ENCODE results near the gene HEMK1.

The HEMK1 gene

DNA sequence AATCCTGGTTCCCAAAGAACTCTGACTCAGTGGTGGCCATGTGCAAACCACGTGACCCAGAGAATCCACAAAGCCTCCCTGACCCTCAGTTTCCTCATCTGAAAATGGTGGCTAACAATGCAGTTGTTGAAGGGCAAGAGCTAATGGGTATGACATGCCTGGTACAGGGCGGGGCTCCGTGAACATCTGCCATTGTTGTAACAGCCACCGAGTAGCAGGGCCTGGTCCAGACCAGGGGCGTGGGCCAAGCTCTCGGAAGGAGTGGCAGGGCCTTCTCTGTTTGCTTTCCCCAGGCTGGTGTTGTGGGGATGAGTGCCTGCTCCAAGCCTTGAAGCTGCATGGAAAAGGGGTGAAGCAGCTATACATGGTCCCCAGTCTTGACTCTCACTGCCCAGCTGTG, 61.1 kb downstream of the HEMK1 start:
- WGBS = 94% methylated on average over 6 of the region's 6 CpGs
- H3K4me1 ChIP-seq (ENCODE audit: insufficient read depth, low read length) = peaks cover 12% of the 10 kb centered on the region
- H3K27ac ChIP-seq (ENCODE audit: low read depth, low read length) = no peak overlapping the region

DNA sequence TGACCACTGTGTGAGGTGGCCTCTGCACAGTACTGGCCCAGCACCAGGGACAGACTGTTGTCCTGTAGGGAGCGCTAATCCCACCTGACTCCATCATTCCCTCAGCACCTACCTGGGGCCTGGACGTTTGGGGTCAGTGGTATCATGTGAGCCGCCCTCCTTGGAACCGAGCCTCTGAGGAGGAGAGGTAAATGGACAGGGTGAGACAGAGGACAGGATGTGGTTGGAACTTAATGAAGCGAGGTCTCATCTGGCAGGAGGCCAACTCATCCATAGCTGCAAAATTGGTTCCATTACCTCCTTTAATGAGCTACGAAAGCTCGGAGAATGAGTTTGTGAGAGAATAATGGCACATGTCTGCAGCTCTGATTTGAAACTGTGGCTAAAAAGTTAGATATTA, 61.6 kb downstream of the HEMK1 start:
- peaks cover 7% of the 10 kb centered on the region for H3K4me1 ChIP-seq (ENCODE audit: insufficient read depth, low read length)
- 96% methylated on average over 7 of the region's 7 CpGs for WGBS

More for the DNA sequence above, 61.1 kb downstream of the HEMK1 start:
- H3K9me3 ChIP-seq (ENCODE audit: insufficient read depth, low read depth, low read length) = no peaks in the 10 kb centered on the region
- H3K36me3 ChIP-seq (ENCODE audit: insufficient read depth, low read length) = no peaks in the 10 kb centered on the region
- no peak overlapping the region for H3K9ac ChIP-seq (ENCODE audit: low read depth, low read length)
- no peak overlapping the region for H3K4me3 ChIP-seq (ENCODE audit: low read length)
- H3K27me3 ChIP-seq (ENCODE audit: insufficient read depth, low read length) = no peaks in the 10 kb centered on the region

DNA sequence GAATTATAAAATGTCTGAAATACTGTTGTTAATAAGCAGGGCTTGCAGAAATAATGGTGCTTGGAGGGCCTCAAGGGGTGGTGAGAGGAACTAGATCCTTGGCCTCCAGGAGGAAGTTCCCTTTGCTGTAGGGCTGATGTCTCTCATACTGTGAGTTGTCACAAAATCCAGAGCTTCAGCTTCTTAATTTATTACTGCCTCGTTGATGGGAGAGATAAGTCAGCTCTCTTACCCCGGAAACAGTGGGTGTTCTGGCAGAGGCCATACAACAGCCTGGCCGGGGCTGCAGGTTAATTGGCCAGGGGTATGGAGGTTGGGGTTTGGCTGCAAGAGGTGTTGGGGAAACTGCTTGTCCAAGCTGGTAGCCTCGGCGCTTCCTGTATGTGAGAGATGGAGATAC, 63.1 kb downstream of the HEMK1 start:
- WGBS = 94% methylated on average over 5 of the region's 5 CpGs
- Histone ChIP-seq H3K9ac (ENCODE audit: low read depth, low read length) (no peak overlapping the region), H3K9me3 (ENCODE audit: insufficient read depth, low read depth, low read length) (no peaks in the 10 kb centered on the region), H3K27ac (ENCODE audit: low read depth, low read length) (no peak overlapping the region), H3K4me1 (ENCODE audit: insufficient read depth, low read length) (peaks cover 4% of the 10 kb centered on the region; the same call in 1 of the 2 replicates), H3K4me3 (ENCODE audit: low read length) (no peak overlapping the region), H3K36me3 (ENCODE audit: insufficient read depth, low read length) (no peaks in the 10 kb centered on the region), H3K27me3 (ENCODE audit: insufficient read depth, low read length) (no peaks in the 10 kb centered on the region)

More for the DNA sequence above, 61.6 kb downstream of the HEMK1 start:
- Histone ChIP-seq H3K36me3 (ENCODE audit: insufficient read depth, low read length) (no peaks in the 10 kb centered on the region), H3K9me3 (ENCODE audit: insufficient read depth, low read depth, low read length) (no peaks in the 10 kb centered on the region), H3K27me3 (ENCODE audit: insufficient read depth, low read length) (no peaks in the 10 kb centered on the region), H3K9ac (ENCODE audit: low read depth, low read length) (no peak overlapping the region), H3K4me3 (ENCODE audit: low read length) (no peak overlapping the region), H3K27ac (ENCODE audit: low read depth, low read length) (no peak overlapping the region)

DNA sequence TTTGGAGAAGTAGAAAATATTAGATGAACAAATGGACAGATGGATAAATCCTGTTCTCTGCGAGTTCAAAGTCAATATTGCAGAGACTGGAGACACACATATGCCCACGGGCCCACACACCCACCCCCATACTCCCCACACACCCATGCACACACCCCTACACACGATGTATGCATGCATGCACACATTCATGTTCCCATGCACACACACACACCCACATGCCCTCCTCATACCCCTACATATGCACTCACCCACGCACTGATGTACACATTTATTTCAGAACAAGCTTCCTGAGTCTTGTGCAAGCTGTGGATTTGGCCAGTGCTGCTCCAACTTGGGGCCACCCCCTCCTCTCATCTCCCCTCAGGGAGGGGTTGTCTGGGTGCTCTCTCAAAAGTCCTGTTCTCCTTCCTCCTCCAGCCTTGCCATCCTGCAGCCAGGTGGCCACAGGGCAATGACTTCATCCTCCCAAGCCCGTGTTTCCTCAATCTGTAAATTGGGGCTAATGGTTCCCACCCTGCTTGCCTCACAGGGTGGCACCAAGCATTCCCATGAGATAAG, 64.0 kb downstream of the HEMK1 start:
- 90% methylated on average over 5 of the region's 5 CpGs for WGBS
- Histone ChIP-seq H3K27ac (ENCODE audit: low read depth, low read length) (no peak overlapping the region), H3K4me1 (ENCODE audit: insufficient read depth, low read length) (no peaks in the 10 kb centered on the region), H3K4me3 (ENCODE audit: low read length) (no peak overlapping the region), H3K27me3 (ENCODE audit: insufficient read depth, low read length) (no peaks in the 10 kb centered on the region), H3K36me3 (ENCODE audit: insufficient read depth, low read length) (no peaks in the 10 kb centered on the region), H3K9ac (ENCODE audit: low read depth, low read length) (no peak overlapping the region), H3K9me3 (ENCODE audit: insufficient read depth, low read depth, low read length) (no peaks in the 10 kb centered on the region)

DNA sequence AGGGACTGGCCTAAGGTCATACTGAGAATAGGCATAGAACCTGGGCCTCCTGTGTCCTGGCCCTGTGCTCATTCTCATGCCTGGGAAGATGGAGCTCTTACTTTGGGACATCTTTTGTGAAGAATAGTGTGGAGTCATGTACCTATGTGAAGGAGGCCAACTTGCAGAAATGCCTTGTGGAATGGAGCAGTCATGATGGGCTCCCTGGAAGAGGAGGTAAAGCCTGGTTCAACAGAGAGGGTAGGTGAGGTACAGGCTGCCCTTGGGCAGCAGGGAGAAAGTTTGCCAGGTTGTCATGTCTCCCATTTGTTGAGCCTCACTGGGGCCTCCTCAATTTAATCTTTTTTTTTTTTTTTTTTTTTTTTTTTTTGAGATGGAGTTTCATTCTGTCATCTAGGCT, 65.7 kb downstream of the HEMK1 start:
- H3K27ac ChIP-seq (ENCODE audit: low read depth, low read length) = no peak overlapping the region
- no peaks in the 10 kb centered on the region for H3K4me1 ChIP-seq (ENCODE audit: insufficient read depth, low read length)
- no peaks in the 10 kb centered on the region for H3K36me3 ChIP-seq (ENCODE audit: insufficient read depth, low read length)

DNA sequence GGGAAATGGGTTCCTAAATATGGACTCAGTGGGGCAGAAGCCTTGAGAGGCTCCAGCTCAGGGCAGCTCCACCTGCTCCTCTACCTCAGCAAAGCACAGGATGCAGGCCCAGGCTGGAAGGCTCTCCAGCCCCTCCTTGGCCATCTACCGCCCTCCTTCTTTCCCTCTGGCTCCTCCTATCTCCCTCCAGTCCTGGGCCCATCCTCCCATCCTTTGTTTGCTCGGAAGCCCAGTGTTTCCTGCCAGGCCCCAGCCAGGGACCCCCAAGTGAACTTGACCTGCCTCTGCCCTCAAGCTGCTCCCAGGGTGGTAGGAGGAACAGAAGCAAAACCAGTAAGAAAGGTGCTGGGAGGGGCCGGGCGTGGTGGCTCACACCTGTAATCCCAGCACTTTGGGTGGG, 67.7 kb downstream of the HEMK1 start:
- WGBS = 57% methylated on average over 4 of the region's 4 CpGs
- Histone ChIP-seq H3K27me3 (ENCODE audit: insufficient read depth, low read length) (no peaks in the 10 kb centered on the region), H3K4me1 (ENCODE audit: insufficient read depth, low read length) (no peaks in the 10 kb centered on the region), H3K4me3 (ENCODE audit: low read length) (no peak overlapping the region), H3K9ac (ENCODE audit: low read depth, low read length) (no peak overlapping the region), H3K9me3 (ENCODE audit: insufficient read depth, low read depth, low read length) (no peaks in the 10 kb centered on the region), H3K36me3 (ENCODE audit: insufficient read depth, low read length) (peaks cover 8% of the 10 kb centered on the region), H3K27ac (ENCODE audit: low read depth, low read length) (no peak overlapping the region)

More for the DNA sequence above, 65.7 kb downstream of the HEMK1 start:
- no peak overlapping the region for H3K4me3 ChIP-seq (ENCODE audit: low read length)
- H3K27me3 ChIP-seq (ENCODE audit: insufficient read depth, low read length) = no peaks in the 10 kb centered on the region
- no peaks in the 10 kb centered on the region for H3K9me3 ChIP-seq (ENCODE audit: insufficient read depth, low read depth, low read length)
- H3K9ac ChIP-seq (ENCODE audit: low read depth, low read length) = no peak overlapping the region

DNA sequence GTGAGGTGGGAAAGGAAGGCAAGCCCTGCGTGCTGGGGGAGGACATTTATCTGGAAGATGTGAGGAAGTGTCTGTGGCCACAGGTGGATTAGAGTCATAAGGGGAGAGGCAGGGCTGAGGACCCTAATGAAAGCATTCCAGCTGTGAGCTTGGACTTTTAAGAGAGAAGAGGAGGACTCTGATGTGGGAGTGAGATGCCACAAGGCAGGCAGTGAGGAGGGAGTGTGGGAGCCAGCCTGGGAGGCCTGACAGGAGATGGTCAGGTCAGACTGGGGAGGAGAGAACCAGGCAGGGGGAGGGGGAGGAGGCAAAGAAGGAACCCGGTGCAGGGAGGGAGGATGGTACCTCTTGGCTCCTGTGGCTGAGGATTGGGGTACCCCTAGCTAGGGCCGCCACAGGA, 68.6 kb downstream of the HEMK1 start:
- H3K9ac ChIP-seq (ENCODE audit: low read depth, low read length) = no peak overlapping the region
- peaks cover 14% of the 10 kb centered on the region for H3K36me3 ChIP-seq (ENCODE audit: insufficient read depth, low read length)
- no peak overlapping the region for H3K27ac ChIP-seq (ENCODE audit: low read depth, low read length)
- H3K27me3 ChIP-seq (ENCODE audit: insufficient read depth, low read length) = no peaks in the 10 kb centered on the region
- 81% methylated on average over 3 of the region's 3 CpGs for WGBS
- H3K9me3 ChIP-seq (ENCODE audit: insufficient read depth, low read depth, low read length) = no peaks in the 10 kb centered on the region
- no peaks in the 10 kb centered on the region for H3K4me1 ChIP-seq (ENCODE audit: insufficient read depth, low read length)
- H3K4me3 ChIP-seq (ENCODE audit: low read length) = no peak overlapping the region

DNA sequence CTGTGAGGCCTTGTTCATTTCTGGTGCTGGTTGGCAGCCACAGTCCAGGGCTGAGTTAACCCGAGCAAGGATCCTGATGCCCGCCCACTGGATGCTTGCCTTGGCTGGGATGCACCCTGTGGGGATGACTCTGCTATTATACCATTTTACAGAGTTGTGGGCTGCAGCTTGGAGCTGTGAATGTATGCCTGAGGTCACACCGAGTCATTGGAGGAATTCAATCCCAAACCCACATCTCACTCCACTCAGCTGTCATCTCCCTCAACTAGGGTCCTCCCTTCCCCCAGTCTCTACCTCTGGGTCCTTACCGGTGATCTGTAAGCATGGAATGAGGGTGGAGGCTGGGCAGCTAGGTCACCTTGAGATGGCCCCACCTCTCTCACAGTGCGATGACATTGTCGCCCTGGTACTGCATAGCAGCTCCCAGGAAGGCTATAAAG, 69.8 kb downstream of the HEMK1 start:
- 86% methylated on average over 6 of the region's 6 CpGs for WGBS
- no peak overlapping the region for H3K27ac ChIP-seq (ENCODE audit: low read depth, low read length)
- no peaks in the 10 kb centered on the region for H3K27me3 ChIP-seq (ENCODE audit: insufficient read depth, low read length)
- H3K36me3 ChIP-seq (ENCODE audit: insufficient read depth, low read length) = peaks cover 25% of the 10 kb centered on the region
- no peak overlapping the region for H3K9ac ChIP-seq (ENCODE audit: low read depth, low read length)
- H3K9me3 ChIP-seq (ENCODE audit: insufficient read depth, low read depth, low read length) = no peaks in the 10 kb centered on the region
- no peak overlapping the region for H3K4me3 ChIP-seq (ENCODE audit: low read length)
- no peaks in the 10 kb centered on the region for H3K4me1 ChIP-seq (ENCODE audit: insufficient read depth, low read length)

DNA sequence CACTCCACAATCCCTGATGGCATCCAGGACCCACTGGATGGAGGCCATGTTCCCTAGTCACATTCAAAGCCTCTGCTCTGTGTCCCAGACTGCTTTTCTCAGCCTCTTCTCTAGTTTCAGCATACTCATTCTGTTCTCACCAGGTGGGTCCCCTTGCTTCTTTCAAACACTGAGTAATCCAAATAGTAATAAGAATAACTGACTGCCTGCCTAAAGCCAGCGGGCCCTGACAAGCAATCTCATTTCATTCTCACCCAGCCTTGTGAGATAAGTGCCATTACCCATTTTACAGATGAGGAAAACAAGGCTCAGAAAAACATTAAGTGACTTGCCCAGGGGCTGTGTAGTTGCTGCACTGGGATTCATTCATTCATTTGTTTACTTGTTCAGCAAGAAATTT, 73.1 kb downstream of the HEMK1 start:
- H3K36me3 ChIP-seq (ENCODE audit: insufficient read depth, low read length) = peaks cover 55% of the 10 kb centered on the region
- no peak overlapping the region for H3K9ac ChIP-seq (ENCODE audit: low read depth, low read length)
- 40% methylated on average over 1 of the region's 1 CpG for WGBS
- no peaks in the 10 kb centered on the region for H3K27me3 ChIP-seq (ENCODE audit: insufficient read depth, low read length)
- no peak overlapping the region for H3K4me3 ChIP-seq (ENCODE audit: low read length)
- no peak overlapping the region for H3K27ac ChIP-seq (ENCODE audit: low read depth, low read length)
- no peaks in the 10 kb centered on the region for H3K4me1 ChIP-seq (ENCODE audit: insufficient read depth, low read length)
- H3K9me3 ChIP-seq (ENCODE audit: insufficient read depth, low read depth, low read length) = no peaks in the 10 kb centered on the region

DNA sequence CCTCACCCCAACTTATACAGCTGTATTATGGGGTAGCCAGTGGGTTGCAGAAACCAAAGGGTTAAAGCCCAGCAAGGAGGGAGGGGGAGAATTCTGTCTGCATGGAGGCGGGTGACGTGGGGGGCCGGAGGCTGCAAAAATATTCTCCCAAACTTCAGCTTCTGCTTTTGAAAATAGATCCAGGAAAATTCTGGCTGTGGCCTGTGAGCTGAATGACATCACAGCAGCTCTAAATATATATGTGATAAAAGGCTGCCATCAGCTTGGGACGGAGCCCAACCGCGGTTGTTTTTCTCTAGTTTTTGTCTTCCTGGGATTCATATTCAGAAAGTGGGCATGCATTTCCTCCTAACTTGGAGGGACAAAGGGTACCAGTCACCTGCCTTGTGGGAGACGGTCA, 75.2 kb downstream of the HEMK1 start:
- no peaks in the 10 kb centered on the region for H3K27me3 ChIP-seq (ENCODE audit: insufficient read depth, low read length)
- 88% methylated on average over 7 of the region's 7 CpGs for WGBS
- H3K4me1 ChIP-seq (ENCODE audit: insufficient read depth, low read length) = no peaks in the 10 kb centered on the region
- H3K27ac ChIP-seq (ENCODE audit: low read depth, low read length) = no peak overlapping the region
- peaks cover 55% of the 10 kb centered on the region for H3K36me3 ChIP-seq (ENCODE audit: insufficient read depth, low read length)
- H3K9ac ChIP-seq (ENCODE audit: low read depth, low read length) = no peak overlapping the region
- no peaks in the 10 kb centered on the region for H3K9me3 ChIP-seq (ENCODE audit: insufficient read depth, low read depth, low read length)
- no peak overlapping the region for H3K4me3 ChIP-seq (ENCODE audit: low read length)

DNA sequence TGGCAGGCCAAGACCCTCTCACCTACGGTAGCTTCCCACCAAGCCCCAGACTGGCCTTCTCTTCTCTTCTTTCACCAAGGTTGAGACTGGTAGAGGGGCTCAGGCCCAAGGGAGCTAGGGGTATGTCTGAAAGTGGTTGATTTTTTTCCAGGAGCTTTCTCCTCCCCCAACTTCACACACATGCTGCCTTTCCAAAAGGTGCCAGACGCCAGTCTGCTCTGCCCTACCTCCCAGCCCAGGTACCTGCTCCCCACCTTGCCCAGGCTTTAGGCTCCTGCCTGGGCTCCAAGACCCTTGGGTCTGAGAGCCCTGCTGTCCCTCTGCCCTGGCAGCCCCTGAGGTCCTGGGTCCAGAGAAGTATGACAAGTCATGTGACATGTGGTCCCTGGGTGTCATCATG, 76.1 kb downstream of the HEMK1 start:
- peaks cover 55% of the 10 kb centered on the region for H3K36me3 ChIP-seq (ENCODE audit: insufficient read depth, low read length)
- H3K9ac ChIP-seq (ENCODE audit: low read depth, low read length) = no peak overlapping the region
- 85% methylated on average over 2 of the region's 2 CpGs for WGBS
- no peaks in the 10 kb centered on the region for H3K9me3 ChIP-seq (ENCODE audit: insufficient read depth, low read depth, low read length)
- H3K27ac ChIP-seq (ENCODE audit: low read depth, low read length) = no peak overlapping the region
- H3K4me1 ChIP-seq (ENCODE audit: insufficient read depth, low read length) = no peaks in the 10 kb centered on the region
- no peaks in the 10 kb centered on the region for H3K27me3 ChIP-seq (ENCODE audit: insufficient read depth, low read length)
- H3K4me3 ChIP-seq (ENCODE audit: low read length) = no peak overlapping the region
